ENCODE results near the gene DCLK1.

DNA sequence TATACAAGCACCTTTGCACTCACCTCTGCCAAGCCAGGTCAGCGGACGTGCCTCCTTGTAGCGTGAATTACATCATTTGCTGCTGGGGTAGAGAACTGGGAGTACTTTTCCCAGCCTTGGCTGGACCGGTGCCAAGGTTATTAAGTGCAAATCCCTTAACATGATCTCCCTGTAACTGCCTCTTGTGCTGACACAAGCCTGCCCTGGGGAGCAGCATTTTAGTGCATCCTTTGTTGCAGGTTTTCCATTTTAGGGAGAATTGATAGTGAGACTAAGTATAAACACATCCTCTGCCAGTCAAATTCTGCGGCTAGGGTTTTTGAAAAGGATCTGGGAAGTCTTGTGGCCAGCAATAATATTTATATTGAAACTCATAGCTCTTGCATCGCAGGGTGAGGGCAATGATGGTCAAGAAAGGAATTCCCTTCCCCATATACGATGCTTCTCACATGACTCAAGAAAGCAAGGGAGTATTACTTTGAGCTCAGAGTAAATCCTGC lies 32.7 kb upstream of the DCLK1 start:
- TF ChIP-seq TAF1 (IDR thresholded peaks at IDR 0.05; ENCODE audit: borderline replicate concordance, insufficient read depth, low read length) (no peak), SIN3A (IDR thresholded peaks at IDR 0.05; ENCODE audit: borderline replicate concordance, insufficient read depth, low read length) (no peak)
- TF ChIP-seq, protein P1, sequence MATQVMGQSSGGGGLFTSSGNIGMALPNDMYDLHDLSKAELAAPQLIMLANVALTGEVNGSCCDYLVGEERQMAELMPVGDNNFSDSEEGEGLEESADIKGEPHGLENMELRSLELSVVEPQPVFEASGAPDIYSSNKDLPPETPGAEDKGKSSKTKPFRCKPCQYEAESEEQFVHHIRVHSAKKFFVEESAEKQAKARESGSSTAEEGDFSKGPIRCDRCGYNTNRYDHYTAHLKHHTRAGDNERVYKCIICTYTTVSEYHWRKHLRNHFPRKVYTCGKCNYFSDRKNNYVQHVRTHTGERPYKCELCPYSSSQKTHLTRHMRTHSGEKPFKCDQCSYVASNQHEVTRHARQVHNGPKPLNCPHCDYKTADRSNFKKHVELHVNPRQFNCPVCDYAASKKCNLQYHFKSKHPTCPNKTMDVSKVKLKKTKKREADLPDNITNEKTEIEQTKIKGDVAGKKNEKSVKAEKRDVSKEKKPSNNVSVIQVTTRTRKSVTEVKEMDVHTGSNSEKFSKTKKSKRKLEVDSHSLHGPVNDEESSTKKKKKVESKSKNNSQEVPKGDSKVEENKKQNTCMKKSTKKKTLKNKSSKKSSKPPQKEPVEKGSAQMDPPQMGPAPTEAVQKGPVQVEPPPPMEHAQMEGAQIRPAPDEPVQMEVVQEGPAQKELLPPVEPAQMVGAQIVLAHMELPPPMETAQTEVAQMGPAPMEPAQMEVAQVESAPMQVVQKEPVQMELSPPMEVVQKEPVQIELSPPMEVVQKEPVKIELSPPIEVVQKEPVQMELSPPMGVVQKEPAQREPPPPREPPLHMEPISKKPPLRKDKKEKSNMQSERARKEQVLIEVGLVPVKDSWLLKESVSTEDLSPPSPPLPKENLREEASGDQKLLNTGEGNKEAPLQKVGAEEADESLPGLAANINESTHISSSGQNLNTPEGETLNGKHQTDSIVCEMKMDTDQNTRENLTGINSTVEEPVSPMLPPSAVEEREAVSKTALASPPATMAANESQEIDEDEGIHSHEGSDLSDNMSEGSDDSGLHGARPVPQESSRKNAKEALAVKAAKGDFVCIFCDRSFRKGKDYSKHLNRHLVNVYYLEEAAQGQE (IDR thresholded peaks at IDR 0.05; ENCODE audit: insufficient read depth in 1 of 2, low read depth in 2 of 2, low read length in 2 of 2) = no peak
